Mesenchymal stem cell (in vitro differentiated cells and primary cell): Measurements from ENCODE around the gene SPATA25.
A peak's percentile ranks its signal among the peaks of the same experiment; 100 is the strongest.

Experiments
- DNase-seq: peaks from one replicate; pipeline ENCODE4 v3.0.0-alpha.2; 2013
- H2AFZ ChIP-seq: one replicate; pipeline ENCODE4 v1.6.1; 2013; ENCODE audit warnings: low read depth, mild to moderate bottlenecking, control low read depth, inconsistent platforms, low read length, moderate library complexity
- H2AK5ac ChIP-seq: 2 replicates; pipeline ENCODE4 v1.6.1; 2013; ENCODE audit warnings: low read length, moderate library complexity, mild to moderate bottlenecking, inconsistent platforms; ENCODE audit not compliant: severe bottlenecking
- H2BK120ac ChIP-seq: one replicate; pipeline ENCODE4 v1.6.1; 2013; ENCODE audit warnings: low read depth, mild to moderate bottlenecking, inconsistent platforms, low read length, moderate library complexity
- H2BK12ac ChIP-seq, 2 experiments: one replicate each; pipeline ENCODE4 v1.6.1; 2013; ENCODE audit warnings: inconsistent platforms in 2 of 2, low read length in 2 of 2, mild to moderate bottlenecking in 2 of 2, moderate library complexity in 2 of 2, control low read depth in 1 of 2
- H2BK15ac ChIP-seq: one replicate; pipeline ENCODE4 v1.6.1; 2013; ENCODE audit warnings: mild to moderate bottlenecking, low read depth, inconsistent platforms; ENCODE audit not compliant: poor library complexity, severe bottlenecking
- H2BK5ac ChIP-seq: 2 replicates; pipeline ENCODE4 v1.6.1; 2013; ENCODE audit warnings: low read depth, mild to moderate bottlenecking, low read length, control low read depth, inconsistent platforms; ENCODE audit not compliant: poor library complexity, severe bottlenecking
- H3K14ac ChIP-seq, 2 experiments: one replicate each; pipeline ENCODE4 v1.6.1; 2013; ENCODE audit warnings: inconsistent platforms in 2 of 2, low read length in 2 of 2, control low read depth in 1 of 2, mild to moderate bottlenecking in 1 of 2, moderate library complexity in 1 of 2
- H3K18ac ChIP-seq, 2 experiments: one replicate each; pipeline ENCODE4 v1.6.1; 2013; ENCODE audit warnings: inconsistent platforms in 2 of 2, low read length in 2 of 2, control low read depth in 1 of 2, low read depth in 1 of 2, mild to moderate bottlenecking in 1 of 2
- H3K23ac ChIP-seq, 2 experiments: one replicate each; pipeline ENCODE4 v1.6.1; 2013; ENCODE audit warnings: inconsistent platforms in 2 of 2, low read length in 2 of 2, mild to moderate bottlenecking in 2 of 2, moderate library complexity in 2 of 2, control low read depth in 1 of 2
- H3K27ac ChIP-seq: 2 replicates; pipeline ENCODE4 v1.5.1; 2013; ENCODE audit warnings: mild to moderate bottlenecking, moderate library complexity, low read length, control low read depth, inconsistent platforms; ENCODE audit not compliant: poor library complexity, severe bottlenecking
- H3K27me3 ChIP-seq, 2 experiments: 2 replicates each; pipeline versions ENCODE4 v1.6.1 to v1.7.0; 2013; ENCODE audit warnings: low read length in 2 of 2, mild to moderate bottlenecking in 2 of 2, moderate library complexity in 2 of 2, control low read depth in 1 of 2, inconsistent platforms in 1 of 2; ENCODE audit not compliant: control insufficient read depth in 1 of 2, insufficient read depth in 1 of 2
- H3K36me3 ChIP-seq, 2 experiments: 2 replicates each; pipeline versions ENCODE4 v1.6.1 to v1.7.0; 2013; ENCODE audit warnings: low read length in 2 of 2, control low read depth in 1 of 2, inconsistent platforms in 1 of 2, low read depth in 1 of 2, mild to moderate bottlenecking in 1 of 2; ENCODE audit not compliant: insufficient read depth in 2 of 2, control insufficient read depth in 1 of 2
- H3K4ac ChIP-seq, 2 experiments: one replicate each; pipeline ENCODE4 v1.6.1; 2013; ENCODE audit warnings: inconsistent platforms in 2 of 2, low read length in 2 of 2, mild to moderate bottlenecking in 2 of 2, moderate library complexity in 2 of 2, control low read depth in 1 of 2, low read depth in 1 of 2
- H3K4me1 ChIP-seq: 2 replicates; pipeline ENCODE4 v1.6.1; 2013; ENCODE audit warnings: low read depth, low read length, control low read depth; ENCODE audit not compliant: control insufficient read depth, insufficient read depth
- H3K4me2 ChIP-seq: 2 replicates; pipeline ENCODE4 v1.6.1; 2013; ENCODE audit warnings: low read length, mild to moderate bottlenecking, inconsistent platforms; ENCODE audit not compliant: poor library complexity, severe bottlenecking
- H3K4me3 ChIP-seq, 2 experiments: 2 replicates each; pipeline versions ENCODE4 v1.5.1 to v1.7.0; 2013; ENCODE audit warnings: low read length in 2 of 2, mild to moderate bottlenecking in 2 of 2, control low read depth in 1 of 2, low read depth in 1 of 2; ENCODE audit not compliant: insufficient read depth in 1 of 2
- H3K79me1 ChIP-seq: replicated peaks from 2 replicates; pipeline ENCODE4 v1.6.1; 2013; ENCODE audit warnings: mild to moderate bottlenecking, control low read depth, low read length, inconsistent platforms; ENCODE audit not compliant: poor library complexity, severe bottlenecking
- H3K9ac ChIP-seq: 2 replicates; pipeline ENCODE4 v1.7.0; 2013; ENCODE audit warnings: mild to moderate bottlenecking, low read length, moderate library complexity
- H3K9me3 ChIP-seq: 2 replicates; pipeline ENCODE4 v1.7.0; 2013; ENCODE audit warnings: mild to moderate bottlenecking, low read length; ENCODE audit not compliant: control insufficient read depth
- H4K8ac ChIP-seq: one replicate; pipeline ENCODE4 v1.6.1; 2013; ENCODE audit warnings: inconsistent platforms, mild to moderate bottlenecking, low read length, moderate library complexity
- H4K91ac ChIP-seq: one replicate; pipeline ENCODE4 v1.6.1; 2013; ENCODE audit warnings: mild to moderate bottlenecking, low read length, inconsistent platforms
- WGBS: methylation state at CpG from one replicate; pipeline ENCODE4 v1.1.7; 2013; ENCODE audit warnings: mixed read lengths; 5-methylcytosine and 5-hydroxymethylcytosine counted together

The SPATA25 gene

GRCh38 chr20:45853484-45853883, 33.9 kb downstream of the SPATA25 start:
- no peak overlapping the region for H2BK15ac ChIP-seq
- H3K9me3 ChIP-seq = no peaks in the 10 kb centered on the region
- H3K14ac ChIP-seq = no peak overlapping the region
- no peak overlapping the region for H2AFZ ChIP-seq
- no peak overlapping the region for H2BK12ac ChIP-seq
- peaks cover 18 to 45% of the 10 kb centered on the region in 2 experiments for H3K36me3 ChIP-seq
- H3K9ac ChIP-seq = no peak overlapping the region
- no peaks in the 10 kb centered on the region for H3K27me3 ChIP-seq
- peaks cover 22% of the 10 kb centered on the region for H3K4me1 ChIP-seq
- DNase-seq = no peak
- H2AK5ac ChIP-seq = no peak overlapping the region
- H4K91ac ChIP-seq = no peak overlapping the region
- no peak overlapping the region for H3K18ac ChIP-seq
- no peak overlapping the region for H3K27ac ChIP-seq
- no peak overlapping the region for H2BK120ac ChIP-seq
- no peak overlapping the region for H3K23ac ChIP-seq
- H2BK5ac ChIP-seq = no peak overlapping the region
- H3K4me3 ChIP-seq = no peak overlapping the region
- H3K4ac ChIP-seq = no peak overlapping the region
- H3K4me2 ChIP-seq = no peak overlapping the region
- 89% methylated on average over 1 of the region's 2 CpGs for WGBS
- peaks cover 35% of the 10 kb centered on the region for H3K79me1 ChIP-seq
- no peak overlapping the region for H4K8ac ChIP-seq

- no peak overlapping the region for H3K9ac ChIP-seq
- 99% methylated on average over 6 of the region's 6 CpGs for WGBS
- DNase-seq = no peak
- H3K23ac ChIP-seq = no peak overlapping the region
- no peaks in the 10 kb centered on the region for H3K27me3 ChIP-seq
- H3K18ac ChIP-seq = no peak overlapping the region
- H4K91ac ChIP-seq = no peak overlapping the region
- no peak overlapping the region for H3K4me3 ChIP-seq
- H3K4me1 ChIP-seq = peaks cover 16% of the 10 kb centered on the region
- no peak overlapping the region for H2BK120ac ChIP-seq
- H2BK12ac ChIP-seq = no peak overlapping the region
- H3K9me3 ChIP-seq = no peaks in the 10 kb centered on the region
- no peak overlapping the region for H3K4ac ChIP-seq
- H2BK15ac ChIP-seq = no peak overlapping the region
- H3K36me3 ChIP-seq = peaks cover 21 to 51% of the 10 kb centered on the region in 2 experiments
- H2AK5ac ChIP-seq = no peak overlapping the region
- H3K14ac ChIP-seq = no peak overlapping the region
- H3K79me1 ChIP-seq = peaks cover 33% of the 10 kb centered on the region
- no peak overlapping the region for H3K4me2 ChIP-seq
- H2BK5ac ChIP-seq = no peak overlapping the region
- H2AFZ ChIP-seq = no peak overlapping the region
- H3K27ac ChIP-seq = no peak overlapping the region
- H4K8ac ChIP-seq = no peak overlapping the region
Measured at GRCh38 chr20:45852326-45852725, 35.1 kb downstream of the SPATA25 start.

GRCh38 chr20:45851501-45851900, 35.9 kb downstream of the SPATA25 start:
- no peak overlapping the region for H2BK15ac ChIP-seq
- no peak overlapping the region for H3K9ac ChIP-seq
- no peak overlapping the region for H2BK120ac ChIP-seq
- no peak overlapping the region for H3K23ac ChIP-seq
- H3K79me1 ChIP-seq = peaks cover 33% of the 10 kb centered on the region
- no peak overlapping the region for H3K27ac ChIP-seq
- H2AFZ ChIP-seq = no peak overlapping the region
- H3K36me3 ChIP-seq = peaks cover 21 to 58% of the 10 kb centered on the region in 2 experiments
- H3K14ac ChIP-seq = no peak overlapping the region
- no peak overlapping the region for H4K8ac ChIP-seq
- H3K9me3 ChIP-seq = no peaks in the 10 kb centered on the region
- DNase-seq = no peak
- peaks cover 13% of the 10 kb centered on the region for H3K4me1 ChIP-seq
- H3K4me3 ChIP-seq = no peak overlapping the region
- H3K18ac ChIP-seq = no peak overlapping the region
- H2AK5ac ChIP-seq = no peak overlapping the region
- no peak overlapping the region for H2BK12ac ChIP-seq
- no peaks in the 10 kb centered on the region for H3K27me3 ChIP-seq
- no peak overlapping the region for H4K91ac ChIP-seq
- H3K4ac ChIP-seq = no peak overlapping the region
- no peak overlapping the region for H2BK5ac ChIP-seq
- H3K4me2 ChIP-seq = no peak overlapping the region

- Histone ChIP-seq H3K18ac (no peak overlapping the region), H3K4me1 (peaks cover 8% of the 10 kb centered on the region), H2AK5ac (no peak overlapping the region), H3K4me2 (no peak overlapping the region), H2BK12ac (no peak overlapping the region), H2BK120ac (no peak overlapping the region), H3K9me3 (no peaks in the 10 kb centered on the region), H3K27ac (no peak overlapping the region), H3K36me3 (peaks cover 21 to 64% of the 10 kb centered on the region in 2 experiments), H4K8ac (peak overlapping the region; percentile 41), H3K9ac (no peak overlapping the region), H3K27me3 (no peaks in the 10 kb centered on the region), H3K4me3 (no peak overlapping the region), H4K91ac (no peak overlapping the region), H3K79me1 (peaks cover 35% of the 10 kb centered on the region), H2AFZ (no peak overlapping the region), H2BK5ac (no peak overlapping the region), H3K23ac (no peak overlapping the region), H3K14ac (no peak overlapping the region), H3K4ac (peak overlapping the region in 1 of 2 experiments; percentile 35), H2BK15ac (no peak overlapping the region)
- no peak for DNase-seq
- 96% methylated on average over 1 of the region's 1 CpG for WGBS
Measured at GRCh38 chr20:45850926-45851325, 36.5 kb downstream of the SPATA25 start.
